NCI-H2029 (cell line): Measurements from ENCODE around the gene ARPIN.
"Not testable (repeated sequence)": the region's sequence is repeated elsewhere in the genome, so short reads cannot be mapped to it uniquely, and the experiment has no call there.

ENCODE experiments used
- DNase-seq: peaks from one replicate; lab custom pipeline; 2025; lab: John Stamatoyannopoulos, UW

Gene ARPIN

DNA sequence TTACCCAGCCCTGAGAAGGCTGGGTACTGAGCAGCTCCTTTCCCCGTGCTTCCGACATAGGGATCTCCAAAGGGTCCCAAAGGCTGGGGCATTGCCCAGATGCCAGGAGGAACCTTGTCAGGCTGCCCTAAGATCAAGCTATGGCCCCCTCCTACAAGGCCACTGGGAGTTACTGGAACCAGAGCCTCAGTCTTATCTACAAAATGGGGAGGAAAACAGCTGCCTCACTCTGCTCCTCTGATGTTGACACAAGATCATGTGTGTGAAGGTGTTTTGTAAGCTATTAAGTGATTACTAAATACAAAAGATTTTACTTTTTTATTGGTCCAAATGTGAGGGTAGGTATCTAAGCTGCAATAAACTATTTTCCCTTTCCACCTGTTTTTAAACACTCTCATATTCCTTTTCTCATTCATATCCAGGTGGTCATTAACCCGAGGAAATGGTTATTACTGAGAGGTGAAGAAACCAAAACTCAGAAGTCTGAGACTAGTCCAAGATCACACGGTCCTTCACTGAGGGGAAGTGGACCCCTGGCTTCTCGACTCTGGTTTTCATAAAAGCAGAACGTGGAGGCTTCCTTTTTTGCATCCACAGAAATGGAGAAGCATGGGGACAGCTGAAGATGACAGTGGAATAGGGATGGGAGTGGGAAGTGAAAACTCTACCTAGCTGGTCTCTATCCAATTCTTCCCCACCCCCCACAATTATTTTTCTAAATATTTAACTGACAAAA lies 1.7 kb downstream of the ARPIN start:
- no peak for DNase-seq

DNA sequence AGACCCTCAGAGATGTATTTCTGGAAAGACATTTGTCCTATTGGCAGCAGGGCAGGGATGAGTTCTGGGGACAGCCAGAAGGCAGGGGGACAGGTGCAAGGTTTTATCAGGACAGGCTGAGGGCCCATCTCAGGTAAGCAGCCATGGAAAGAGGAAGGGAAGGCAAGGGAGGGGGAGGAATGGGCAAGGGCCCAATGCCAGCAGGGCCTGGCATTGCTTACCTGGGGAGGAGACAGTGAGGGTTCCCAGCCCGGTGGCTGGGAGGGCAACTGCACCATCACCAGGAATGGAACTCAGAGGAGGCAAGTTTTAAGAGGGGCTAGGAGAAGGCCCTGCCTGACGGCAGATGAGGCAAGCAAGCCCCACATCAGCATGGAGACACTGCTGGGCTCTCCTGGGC lies 3.1 kb downstream of the ARPIN start:
- no peak for DNase-seq

DNA sequence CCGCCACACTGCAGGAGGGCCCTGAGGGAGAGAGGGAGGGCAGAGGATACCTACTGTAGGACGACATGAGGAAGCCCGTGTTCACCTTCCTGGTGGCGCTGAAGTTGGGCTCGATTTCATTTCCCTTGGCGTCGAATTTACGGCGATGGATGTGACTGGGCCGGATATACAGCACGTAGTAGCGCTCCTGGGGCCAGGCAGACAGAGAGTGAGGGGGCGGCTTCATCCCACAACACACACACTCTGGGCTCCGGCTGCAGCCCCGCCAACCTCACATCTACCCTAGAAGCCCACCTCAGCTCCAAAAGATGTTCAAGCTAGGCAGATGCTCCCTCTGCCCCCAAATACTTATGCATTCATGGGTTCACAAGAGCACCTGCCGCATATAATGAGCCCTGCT lies 4.5 kb downstream of the ARPIN start:
- no peak for DNase-seq

DNA sequence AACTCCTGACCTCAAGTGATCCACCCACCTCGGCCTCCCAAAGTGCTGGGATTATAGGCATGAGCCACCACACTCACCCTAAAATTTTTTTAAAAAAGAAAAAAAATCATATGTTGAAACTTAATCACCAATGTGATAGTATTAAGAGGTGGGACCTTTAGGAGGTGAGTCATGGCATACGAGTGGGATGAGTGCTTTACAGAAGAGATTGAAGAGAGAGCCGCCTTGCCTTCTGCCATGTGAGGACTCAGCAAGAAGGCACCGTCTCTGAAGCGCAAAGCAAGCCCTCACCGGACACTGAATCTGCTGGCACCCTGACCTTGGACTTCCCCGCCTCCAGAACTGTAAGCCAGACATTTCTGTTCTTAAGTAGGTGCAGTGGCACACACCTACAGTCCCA lies 5.5 kb downstream of the ARPIN start:
- no peak for DNase-seq

DNA sequence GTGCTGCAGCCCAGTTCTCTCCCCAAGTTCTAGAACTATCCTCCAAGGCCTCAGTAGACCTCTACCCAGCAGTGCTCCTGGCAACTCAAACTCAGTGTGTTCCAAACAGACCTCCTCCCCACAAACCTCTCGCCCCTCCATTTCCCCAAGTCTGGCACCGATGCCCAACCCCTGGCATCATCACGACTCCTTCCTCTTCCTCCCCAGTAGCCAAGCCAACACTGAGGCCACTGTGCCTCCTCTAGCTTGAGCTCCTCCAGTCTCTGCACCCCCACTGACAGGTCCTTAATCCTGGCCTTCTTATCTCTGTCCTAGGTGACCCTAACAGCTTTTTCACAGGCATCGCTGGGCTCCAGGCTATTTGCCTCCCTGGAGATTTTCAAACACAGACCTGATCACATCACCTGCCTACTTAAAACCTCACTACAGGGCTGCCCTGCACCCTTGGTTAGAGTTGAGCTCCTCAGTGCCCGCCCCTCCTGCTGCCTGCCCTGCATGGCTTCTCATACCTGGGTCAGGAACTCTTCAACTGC lies 6.8 kb downstream of the ARPIN start:
- DNase-seq, result no peak

DNA sequence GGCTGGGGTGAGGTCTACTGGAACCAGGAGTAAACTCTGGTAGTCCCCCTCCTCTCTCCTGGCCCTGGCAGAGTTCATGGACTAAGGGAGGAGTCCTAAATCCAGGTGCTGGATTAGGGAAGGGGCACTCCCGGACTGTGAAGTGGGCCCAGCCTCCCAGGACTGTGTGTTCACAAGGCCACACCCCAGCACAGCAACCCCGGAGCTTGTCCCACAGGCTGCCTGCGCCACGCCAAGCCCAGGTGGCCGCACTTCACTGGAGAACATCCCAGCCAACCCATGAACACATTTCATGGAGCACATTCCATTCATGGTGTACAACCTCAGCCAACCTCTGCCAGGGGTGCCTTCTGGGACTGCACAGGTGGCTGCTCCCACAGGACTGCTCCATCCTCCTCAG lies 8.2 kb downstream of the ARPIN start:
- no peak for DNase-seq

DNA sequence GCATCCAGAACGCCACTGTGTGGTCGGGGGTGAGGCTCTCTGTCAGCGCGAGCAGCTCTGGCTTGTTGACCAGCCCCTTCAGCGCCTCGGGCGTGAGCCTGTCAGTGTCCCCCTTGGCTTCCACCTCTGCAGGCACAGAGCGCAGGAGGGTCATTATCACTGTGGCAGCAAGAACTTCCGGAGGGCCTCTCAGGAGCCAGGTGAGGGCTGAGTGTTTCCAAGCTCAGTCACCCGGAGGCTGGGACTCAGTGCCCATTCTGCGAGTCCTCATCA lies 9.0 kb downstream of the ARPIN start:
- no peak for DNase-seq

DNA sequence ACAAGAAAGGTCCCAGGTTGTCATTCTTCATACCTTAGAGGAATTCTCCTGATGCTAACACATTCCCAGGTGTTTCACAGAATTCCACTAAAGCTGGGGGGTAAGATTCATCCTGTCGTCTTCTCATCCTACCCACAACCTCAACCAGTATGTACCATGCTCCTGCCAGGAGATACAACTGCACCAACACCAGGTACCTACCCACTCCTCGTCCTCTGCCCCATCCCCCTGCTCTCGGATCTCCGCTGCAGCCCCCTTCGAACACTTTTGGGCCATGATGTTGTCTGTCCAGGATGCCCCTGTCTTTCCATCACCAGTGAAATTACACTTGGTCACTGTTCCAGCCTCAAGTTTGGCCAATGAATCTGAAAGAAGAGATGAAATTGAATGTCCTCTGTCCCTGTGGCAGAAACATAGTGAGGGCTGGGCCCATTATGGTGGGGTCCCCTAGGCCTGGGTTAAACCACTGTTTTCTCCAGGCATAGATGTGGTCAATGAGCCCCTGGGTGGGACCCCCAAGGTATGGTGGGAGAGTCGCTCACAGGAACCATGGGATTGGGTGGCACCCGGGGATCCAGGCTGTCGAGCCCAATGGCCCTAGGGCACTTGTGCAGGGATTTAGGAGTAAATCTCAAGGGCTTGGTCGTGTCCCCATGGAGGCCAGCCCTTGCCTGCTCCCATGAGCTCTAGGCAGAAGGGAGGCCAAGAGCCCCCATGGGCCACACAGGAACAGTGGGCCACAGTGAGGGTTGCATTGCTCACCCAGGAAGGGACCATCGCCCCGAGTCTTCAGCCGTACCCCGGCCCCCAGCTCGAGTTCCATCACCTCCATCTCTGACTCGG lies 9.5 kb downstream of the ARPIN start:
- no peak for DNase-seq

DNA sequence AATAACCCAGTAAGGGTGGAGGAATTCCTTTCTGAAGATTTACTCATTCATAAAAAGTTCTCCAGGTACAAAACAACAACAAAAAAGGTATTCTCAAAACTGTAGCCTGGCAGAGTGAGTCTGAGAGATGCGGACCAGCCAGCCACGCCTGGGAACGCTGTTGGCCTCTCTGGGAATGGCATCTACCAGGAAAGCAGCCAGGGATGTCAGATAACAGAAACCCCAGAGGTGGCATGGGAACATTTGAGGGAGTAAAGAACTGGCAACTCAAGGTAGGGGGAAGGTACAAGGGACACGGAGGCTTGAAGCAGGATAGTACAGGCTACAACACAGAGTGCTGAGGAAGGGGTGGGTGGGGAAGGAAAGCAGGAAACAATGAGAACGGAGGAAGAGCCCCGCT lies 11.9 kb downstream of the ARPIN start:
- no peak for DNase-seq

DNA sequence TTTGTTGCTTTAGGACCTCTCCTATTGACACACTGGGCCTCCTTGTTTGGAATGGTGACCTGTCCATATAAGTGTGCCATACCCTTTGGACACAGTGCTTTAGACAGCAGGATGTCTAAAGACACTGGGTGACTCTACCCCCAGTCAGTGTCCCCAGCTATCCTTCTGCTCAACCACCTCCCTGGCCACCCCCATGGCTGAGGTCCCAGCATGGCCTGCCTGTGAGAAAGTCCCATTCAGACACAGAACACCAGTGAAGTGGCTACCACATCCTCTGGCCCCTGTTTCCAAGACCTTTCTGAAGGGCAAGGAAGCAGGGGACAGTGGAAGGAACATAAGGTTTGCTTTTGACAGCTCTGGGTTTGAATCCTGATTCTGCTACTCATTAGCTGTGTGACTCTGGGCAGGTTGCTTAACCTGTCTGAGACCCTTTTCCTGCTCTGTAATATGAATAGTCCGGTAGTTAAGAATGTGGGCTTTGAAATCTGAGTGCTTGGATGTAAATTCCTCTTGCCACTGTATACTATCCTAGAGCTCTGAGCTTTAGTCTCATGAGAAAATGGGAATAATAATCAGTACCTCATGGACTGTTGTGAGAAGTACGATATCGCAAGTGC lies 12.7 kb downstream of the ARPIN start:
- no peak for DNase-seq

DNA sequence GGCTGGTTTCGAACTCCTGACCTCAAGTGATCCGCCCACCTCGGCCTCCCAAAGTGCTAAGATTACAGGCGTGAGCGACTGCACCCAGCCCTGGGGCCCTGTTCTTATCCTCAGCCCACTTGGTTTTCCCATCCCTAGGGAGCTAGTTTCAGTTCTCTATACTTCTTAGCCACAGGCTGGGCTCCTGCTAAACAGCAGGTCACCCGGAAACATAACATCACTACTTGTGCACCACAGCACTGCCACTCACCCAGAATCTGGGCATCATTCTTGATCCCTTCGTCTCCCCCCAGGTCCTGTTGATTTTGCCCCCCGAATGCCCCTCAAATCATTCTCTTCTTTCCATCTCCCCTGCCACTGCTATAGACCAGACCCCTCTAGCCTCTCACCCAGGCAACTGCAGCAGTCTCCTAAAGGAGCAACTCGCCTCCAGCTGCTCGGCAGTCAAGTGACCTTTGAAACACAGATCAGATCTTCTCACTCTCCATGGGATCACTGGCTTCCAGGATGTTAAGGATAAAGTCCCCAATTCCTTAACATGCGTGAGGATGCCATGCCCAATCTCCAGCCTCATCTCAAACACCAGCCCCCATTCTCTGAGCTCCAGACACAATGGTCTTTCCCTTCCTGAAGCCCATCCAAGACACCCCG lies 13.3 kb downstream of the ARPIN start:
- no peak for DNase-seq

DNA sequence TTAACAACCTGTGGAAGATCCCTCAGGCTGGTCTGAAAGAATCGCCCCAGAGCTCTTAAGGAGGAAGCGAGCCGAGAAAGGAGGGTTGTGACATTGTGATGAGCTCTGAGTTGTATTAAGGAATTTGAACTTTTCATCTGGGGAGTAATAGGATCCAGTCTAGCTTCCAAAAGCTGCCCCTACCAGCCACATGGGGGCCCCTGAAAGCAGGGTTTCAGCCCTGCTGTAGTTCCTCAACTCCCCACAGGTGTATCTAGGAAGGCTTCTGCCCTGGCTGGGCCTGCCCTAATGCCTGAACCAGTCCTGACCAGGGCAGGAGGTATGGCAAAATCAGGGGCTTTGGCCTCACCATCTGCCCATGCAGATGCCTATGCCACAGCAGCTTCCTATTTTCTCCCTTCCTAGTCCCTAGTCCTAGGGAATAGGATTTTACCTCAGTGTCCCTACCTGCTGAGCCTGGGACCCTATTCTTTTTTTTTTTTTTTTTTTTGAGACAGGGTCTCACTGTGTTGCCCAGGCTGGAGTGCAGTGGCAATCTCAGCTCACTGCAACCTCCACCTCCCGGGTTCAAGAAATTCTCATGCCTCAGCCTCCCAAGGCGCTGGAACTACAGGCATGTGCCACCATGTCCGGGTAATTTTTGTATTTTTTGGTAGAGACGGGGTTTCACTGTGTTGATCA lies 14.0 kb downstream of the ARPIN start:
- DNase-seq, result no peak

DNA sequence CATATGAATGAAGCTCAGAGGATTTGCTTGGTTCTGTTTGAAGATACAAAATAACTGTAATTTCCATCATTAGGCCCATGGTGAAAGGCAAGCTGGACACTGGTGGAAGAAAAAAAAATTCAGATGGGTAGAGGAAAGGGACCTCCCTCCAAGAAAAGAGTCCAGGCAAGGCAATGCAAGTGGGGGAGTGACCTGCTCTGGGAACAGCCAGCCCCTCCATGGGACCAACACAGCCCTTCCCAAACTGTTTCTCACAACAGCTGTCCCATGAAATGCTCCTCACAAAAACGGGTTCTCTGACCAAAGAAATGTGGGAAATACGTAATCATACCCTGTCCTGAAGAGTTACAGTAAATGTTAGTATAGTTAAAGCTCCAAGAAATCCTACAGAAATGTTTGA lies 14.6 kb downstream of the ARPIN start:
- no peak for DNase-seq

DNA sequence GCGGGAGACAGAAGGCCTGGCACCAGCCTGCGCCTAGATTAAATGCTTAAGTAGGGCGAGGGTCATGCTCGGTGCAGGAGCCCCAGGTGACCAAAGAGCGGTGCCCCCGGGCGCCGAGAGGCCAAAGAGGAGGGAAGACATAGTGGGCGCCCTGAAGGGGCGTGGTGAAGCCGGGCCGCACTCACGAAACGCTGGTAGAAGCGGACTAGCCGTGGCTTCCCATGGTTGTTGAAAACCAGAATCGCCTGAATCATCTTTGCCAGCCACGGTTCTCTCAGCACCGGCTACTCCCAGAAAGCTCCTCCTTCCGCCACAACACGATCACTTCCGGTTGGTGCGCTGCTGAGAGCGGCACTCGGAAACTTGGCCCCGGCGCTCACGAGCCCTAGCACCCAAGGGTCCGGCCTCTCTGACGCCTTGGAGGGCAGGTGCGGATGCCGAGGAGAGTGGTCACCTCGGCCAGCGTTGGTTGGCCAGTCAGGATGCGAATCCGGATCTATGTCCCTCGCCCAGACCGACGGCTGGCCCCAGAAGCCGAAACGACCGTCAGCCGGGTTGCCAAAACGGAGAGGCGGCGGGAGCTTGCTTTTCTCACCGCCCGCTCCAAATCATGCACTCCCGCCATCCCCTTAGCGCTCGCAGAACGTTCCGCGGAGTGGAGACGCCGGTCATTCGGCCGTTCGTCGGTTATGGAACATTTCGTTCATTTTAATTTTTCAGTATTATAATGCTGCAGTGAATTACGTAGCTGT lies 18.9 kb downstream of the ARPIN start, which contains the start of gene AP3S2:
TSS of gene AP3S2 (minus strand) at position 299 of the 752 bp plus-strand sequence. CDS start at position 254, 45 bp downstream.
- DNase-seq, result peak; percentile 82

DNA sequence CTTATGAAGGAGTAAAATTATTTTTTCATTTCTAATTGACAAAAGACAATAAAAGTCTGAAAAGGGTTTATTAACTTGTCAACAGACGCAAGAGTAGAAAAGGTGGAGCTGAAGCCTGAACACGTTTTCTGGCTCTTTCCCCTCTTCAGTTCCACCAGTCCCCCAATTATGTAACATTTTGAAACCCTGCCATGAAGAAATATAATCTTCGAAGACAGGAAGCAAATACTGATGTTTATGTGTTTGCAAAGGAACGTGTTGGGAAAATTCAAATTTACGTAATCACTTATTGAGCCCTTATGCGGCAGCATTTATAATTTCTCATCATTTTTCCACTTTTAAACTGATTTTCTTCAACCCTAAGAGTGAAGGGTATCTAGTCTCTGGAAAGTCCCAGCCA lies 19.7 kb downstream of the ARPIN start:
- no peak for DNase-seq

DNA sequence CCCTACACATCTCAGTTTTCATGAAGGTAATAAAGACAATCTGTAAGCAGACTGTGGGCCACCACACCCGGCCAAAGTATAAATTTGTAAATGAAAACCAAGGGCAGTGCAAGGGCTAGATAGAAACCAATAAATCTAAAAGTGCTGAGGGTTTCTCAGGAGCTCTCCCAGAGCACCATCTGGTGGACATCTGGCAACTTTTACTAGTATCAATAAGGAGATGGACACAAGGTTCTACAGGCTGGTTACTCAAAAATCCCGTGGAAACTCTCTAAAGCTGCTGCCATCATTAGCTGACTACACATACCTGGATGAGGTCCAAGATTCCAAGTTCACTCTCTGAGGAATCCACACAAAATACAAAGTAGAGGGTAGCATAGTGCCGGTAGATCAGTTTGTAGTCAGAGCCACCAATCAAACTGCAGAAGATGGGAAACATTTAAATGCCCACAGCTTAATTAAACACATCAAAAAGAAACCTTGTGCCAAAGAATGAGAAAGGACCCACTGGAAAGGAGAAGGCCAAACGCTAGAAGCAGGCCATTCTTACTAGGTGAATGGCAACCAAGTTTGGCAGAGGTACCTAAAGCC lies 24.4 kb downstream of the ARPIN start:
- no peak for DNase-seq

DNA sequence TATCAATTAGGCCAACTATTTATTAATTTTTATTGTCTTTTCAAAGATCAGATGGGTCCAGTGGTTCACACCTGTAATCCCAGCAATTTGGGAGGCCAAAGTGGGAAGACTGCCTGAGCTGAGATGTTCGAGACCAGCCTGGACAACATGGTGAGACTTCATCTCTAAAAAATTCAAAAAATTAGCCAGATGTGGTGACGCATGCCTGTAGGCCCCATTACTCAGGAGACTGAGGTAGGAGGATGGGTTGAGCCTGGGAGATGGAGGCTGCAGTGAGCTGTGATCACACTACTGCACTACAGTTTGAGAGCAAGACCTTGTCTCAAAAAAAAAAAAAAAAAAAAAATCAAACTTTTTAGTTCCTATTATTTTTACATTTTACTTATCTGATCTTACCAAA lies 27.1 kb downstream of the ARPIN start:
- no peak for DNase-seq

DNA sequence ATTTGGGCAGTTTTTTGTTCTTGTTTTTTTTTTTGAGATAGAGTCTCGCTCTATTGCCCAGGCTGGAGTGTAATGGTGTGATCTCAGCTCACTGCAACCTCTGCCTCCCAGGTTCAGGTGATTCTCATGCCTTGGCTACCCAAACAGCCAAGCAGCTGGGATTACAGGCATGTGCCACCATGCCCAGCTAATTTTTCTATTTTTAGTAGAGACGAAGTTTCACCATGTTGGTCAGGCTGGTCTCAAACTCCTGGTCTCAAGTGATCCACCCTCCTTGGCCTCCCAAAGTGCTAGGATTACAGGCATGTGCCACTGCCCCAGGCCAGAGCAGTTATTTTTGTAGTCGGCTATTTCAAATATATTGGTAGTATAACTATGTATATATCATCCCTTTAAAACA lies 27.6 kb downstream of the ARPIN start:
- DNase-seq, result not testable (repeated sequence)

DNA sequence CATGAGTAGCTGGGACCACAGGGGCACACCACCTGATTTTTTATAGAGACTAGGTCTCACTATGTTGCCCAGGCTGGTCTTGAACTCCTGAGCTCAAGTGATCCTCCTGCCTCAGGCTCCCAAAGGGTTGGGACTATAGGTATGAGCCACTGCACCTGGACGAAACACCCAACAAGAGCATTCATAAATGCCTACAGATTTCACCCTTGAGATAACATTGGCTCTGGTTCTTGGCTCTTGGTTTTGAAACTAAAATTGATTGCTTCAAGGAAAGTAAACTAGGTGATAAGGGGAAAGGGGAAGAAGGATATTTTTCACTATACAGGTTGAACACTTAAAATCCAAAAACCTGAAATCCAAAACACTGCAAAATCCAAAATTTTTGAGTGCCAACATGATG lies 29.2 kb downstream of the ARPIN start:
- no peak for DNase-seq

DNA sequence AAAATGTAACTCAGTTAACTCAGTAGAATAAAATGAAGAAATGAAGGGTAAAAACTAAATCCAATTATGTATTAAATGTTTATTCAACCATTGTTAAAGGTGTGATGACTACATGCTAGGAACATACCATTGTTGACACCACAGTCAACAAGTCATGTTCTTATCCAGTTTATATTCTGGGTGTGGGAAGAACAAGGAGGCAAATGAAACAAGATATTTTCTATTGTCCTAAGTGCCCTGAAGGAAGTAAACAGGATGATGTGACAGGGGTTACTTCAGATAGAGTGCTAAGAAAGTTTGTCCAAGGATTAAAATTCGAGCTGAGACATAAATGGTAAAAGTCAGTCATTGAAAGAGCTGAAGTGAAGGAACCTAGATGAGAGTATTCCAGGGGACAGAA lies 32.0 kb downstream of the ARPIN start:
- no peak for DNase-seq

DNA sequence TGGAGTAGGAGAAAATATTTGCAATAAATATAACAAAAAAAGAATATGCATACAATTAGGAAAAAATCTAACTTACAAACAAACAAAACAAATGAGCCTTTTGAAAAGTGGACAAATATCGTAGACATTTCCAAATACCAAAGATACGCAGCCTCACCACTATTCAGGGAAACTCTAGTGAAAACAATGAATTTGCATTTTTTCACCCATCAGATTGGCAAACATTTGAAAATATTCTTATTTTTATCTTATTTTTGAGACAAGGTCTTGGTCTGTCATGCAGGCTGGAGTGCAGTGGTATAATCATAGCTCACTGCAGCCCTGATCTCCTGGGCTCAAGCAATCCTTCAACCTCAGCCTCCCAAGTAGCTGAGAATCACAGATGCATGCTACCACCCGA lies 34.4 kb downstream of the ARPIN start:
- DNase-seq, result no peak
